VCaP (cell line): ENCODE measurements around the gene SYCE3.
A peak's percentile ranks its signal among the peaks of the same experiment; 100 is the strongest.

Experiments
- H3K27ac ChIP-seq: fragments of 450-650 bp; 2 replicates; pipeline ENCODE4 v1.5.1; 2017
- CTCF ChIP-seq: fragments of 450-650 bp; conservative IDR thresholded peaks from 2 replicates; pipeline ENCODE4 v1.5.1; 2017; ENCODE audit warnings: mild to moderate bottlenecking, moderate library complexity

Gene SYCE3

GRCh38 chr22:50529416-50529896 is 33.3 kb downstream of the SYCE3 start:
- no peak for TF ChIP-seq CTCF
- H3K27ac ChIP-seq = no peak overlapping the region

DNA sequence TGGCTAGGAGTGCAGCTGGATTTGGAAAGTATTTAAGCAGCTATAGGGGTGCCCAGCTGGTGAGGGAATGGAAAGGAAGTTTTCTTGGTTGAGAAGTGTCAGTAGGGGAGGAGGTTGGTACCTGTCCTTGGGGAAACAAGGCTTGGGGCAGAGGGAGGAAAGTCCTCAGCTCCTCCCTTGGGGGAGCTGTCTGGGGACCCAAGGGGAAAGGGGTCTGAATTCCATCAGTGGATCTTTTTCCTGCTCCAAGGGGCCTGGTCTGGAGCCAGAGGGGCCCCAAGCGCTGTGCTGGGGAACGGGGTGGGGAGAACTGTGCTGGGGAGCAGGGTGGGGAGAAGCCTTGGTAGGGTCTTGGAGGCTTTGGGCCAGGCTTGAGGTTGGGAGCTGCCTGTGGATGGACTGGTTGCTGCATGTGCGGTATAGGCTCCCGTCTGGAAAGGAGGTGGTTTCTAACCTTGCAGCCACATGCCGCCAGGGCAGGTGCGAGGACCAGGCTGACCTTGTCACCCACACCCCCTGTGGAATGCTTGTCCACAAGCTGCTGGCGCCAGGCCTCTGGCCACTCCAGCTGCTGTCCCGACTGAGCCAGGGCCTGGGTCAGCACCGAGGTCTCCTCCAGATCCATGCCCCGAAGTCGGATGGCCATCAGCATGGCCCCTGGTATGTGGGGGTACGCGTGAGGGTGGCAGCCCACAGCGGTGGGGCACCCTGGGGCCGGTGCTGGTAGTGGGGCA is 33.9 kb downstream of the SYCE3 start:
- TF ChIP-seq CTCF = no peak
- no peak overlapping the region for H3K27ac ChIP-seq

DNA sequence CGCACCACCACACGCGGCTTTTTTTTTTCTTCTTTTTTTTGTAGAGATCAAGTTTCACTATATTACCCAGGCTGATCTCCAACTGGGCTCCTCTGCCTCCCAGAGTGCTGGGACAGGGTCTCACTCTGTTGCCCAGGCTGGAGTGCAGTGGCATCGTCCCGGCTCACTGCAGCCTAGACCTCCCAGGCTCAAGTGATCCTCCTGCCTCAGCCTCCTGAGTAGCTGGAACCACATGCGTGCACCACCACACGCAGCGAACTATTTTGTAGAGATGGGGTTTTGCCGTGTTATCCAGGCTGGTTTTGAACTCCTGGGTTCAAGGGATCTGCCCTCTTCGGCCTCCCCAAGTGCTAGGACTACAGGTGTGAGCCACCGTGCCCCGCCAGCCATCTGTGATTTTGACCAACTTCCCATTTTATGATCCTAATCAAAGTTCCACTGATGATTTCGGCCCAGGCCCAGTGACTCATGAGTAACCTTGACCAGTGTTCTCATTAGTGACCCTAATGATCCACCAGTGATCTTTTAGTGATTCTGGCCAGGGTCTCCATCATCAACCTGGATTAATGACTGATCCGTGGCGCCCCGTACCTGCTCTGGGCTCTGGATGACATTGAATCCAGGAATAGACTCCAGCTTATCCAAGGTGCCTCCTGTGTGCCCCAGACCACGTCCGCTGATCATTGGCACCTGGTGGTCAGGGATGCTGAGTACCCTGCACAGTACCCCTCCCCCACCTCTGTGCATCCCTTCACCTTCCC is 34.6 kb downstream of the SYCE3 start:
- TF ChIP-seq CTCF = no peak
- H3K27ac ChIP-seq = no peak overlapping the region

GRCh38 chr22:50526834-50527801 is 35.6 kb downstream of the SYCE3 start:
- peak overlapping the region; percentile 91 for H3K27ac ChIP-seq

GRCh38 chr22:50526108-50526833 is 36.4 kb downstream of the SYCE3 start:
- H3K27ac ChIP-seq = peak overlapping the region; percentile 91
- peak; percentile 70 for TF ChIP-seq CTCF

More at GRCh38 chr22:50526834-50527801, 35.6 kb downstream of the SYCE3 start:
- no peak for TF ChIP-seq CTCF

DNA sequence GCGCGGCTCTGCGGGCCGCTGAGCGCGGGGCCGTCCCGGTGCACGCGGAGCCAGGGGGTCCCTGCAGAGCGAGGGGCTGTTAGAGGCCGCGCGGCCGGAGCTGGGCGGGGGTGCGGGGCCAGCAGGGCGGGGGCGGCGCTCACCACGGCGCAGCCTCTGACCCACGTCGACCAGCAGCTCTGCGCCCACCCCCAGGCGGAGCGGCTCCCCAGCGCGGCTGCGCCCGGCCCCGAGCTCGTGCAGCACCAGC is 36.9 kb downstream of the SYCE3 start:
- no peak; the same call in 1 of the 2 replicates for TF ChIP-seq CTCF
- H3K27ac ChIP-seq = peak overlapping the region; percentile 91
